Stimulated activated CD8-positive, alpha-beta memory T cell treated with anti-CD3 and anti-CD28 coated beads, Interleukin-7, amount 100 ng/mL, for 24 hours (primary cell): Measurements from ENCODE around the gene OLFM1.

Source experiments
- DNase-seq: peaks from one replicate; pipeline ENCODE4 v3.0.0-alpha.2; 2020; ENCODE audit warnings: low read depth

The OLFM1 gene

GRCh38 chr9:135087489-135087792, at the start of gene OLFM1:
Gene OLFM1, plus strand, starts transcription at chr9:135087668. Its CDS starts 322 bp downstream, at chr9:135087990.
- DNase-seq, result no peak

DNA sequence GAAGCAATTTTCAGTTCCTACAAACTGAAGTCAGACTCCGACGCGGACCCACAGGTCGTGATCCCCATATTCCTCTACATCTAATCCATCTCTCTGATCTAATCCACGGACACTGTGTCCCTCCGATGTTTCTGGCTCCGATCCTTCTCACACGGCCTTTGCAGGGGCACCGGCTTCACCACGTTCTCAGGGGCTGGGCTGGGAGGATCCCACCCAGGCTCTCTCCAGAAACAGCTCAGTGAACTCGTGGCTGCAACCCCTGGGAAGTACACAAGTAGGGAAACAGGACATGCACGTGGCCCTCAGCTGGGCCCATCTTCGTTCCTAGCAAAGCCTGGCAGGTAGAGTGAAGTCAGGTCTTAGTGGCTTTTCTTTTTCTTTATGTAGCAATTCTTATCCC, 49.1 kb upstream of the OLFM1 start:
- no peak for DNase-seq

- DNase-seq, result no peak
Measured at GRCh38 chr9:135038826-135039225, 48.6 kb upstream of the OLFM1 start.

DNA sequence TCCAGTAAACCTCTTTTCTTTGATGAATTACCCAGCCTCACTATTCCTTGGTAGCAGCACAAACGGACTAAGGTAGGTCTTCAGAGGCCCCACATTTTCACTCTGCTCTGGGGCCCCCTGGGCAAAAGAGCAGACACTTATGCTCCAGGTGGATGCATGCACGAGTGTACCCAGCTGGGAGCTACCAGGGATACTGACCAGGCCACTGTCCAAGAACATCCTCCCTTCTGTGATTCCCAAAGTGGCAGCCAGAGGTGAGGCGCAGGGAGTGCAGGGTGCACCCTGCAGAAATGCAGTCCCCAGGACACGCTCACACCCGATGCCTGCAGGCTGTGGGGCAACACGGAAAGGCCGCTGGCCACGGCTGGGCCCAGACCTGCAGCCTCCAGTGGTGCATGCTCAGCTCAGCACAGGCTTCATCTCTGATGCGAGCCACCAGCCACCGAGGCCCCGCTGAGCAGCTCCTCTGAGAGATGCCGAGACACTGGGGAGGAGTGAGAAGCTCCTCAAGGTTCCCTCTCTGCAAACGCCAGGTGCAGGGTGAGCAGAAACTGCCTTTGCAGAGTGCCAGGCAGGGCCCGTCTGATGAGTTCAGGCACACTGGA, 48.1 kb upstream of the OLFM1 start:
- DNase-seq, result no peak

DNA sequence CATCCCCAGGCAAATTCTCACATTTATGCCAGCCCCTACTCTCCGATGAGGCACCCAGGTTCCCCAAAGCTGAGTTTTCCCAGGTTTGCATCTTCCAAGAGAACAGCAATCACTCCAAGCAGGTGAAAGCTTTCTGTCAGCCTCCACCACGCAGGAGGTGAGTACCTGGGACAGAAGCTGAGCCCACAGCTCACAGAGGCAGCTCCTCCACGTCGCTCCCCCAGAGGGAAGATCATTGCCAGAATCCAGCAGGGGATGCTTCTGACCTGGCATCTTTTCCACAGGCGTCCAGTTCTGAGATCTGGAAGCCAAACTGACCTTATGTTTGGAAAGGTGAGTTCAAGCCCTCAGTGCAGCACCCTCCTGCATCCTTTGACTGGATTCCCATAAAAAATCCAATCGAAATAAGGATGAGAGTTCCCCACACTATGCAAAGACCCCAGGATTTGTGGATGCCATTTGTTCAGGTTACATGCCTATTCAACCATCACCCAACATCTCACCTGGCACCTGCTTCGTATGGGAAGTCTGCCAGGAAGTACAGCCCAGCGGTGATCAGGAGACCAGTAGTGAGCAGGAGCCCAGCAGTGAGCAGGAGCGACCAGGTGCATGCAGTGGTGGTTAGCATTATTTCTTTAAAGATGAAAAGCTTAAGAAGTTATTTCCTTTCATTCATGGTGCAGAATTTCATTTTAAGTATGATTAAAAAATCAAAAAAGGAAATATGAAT, 47.4 kb upstream of the OLFM1 start:
- no peak for DNase-seq

GRCh38 chr9:135040892-135041291, 46.6 kb upstream of the OLFM1 start:
- DNase-seq, result no peak

DNA sequence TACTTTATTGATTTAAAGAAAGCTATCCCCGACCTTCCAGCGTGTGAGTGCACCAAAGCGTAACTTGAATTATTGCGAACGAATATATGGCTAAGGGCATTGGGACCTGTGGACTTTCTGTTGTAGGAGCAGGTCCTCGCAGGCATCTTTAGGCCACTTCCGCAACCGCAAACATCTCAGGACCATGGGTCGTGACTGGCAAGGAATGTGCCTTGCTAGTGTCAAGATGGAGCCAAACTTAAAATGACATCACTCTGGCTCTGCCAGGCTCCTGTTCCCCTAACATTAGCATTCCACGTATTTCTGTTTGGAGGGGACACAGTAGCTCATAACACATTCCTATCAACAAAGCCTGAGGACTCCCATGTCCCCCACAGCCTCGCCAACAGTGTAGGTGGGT, 44.1 kb upstream of the OLFM1 start:
- no peak for DNase-seq

DNA sequence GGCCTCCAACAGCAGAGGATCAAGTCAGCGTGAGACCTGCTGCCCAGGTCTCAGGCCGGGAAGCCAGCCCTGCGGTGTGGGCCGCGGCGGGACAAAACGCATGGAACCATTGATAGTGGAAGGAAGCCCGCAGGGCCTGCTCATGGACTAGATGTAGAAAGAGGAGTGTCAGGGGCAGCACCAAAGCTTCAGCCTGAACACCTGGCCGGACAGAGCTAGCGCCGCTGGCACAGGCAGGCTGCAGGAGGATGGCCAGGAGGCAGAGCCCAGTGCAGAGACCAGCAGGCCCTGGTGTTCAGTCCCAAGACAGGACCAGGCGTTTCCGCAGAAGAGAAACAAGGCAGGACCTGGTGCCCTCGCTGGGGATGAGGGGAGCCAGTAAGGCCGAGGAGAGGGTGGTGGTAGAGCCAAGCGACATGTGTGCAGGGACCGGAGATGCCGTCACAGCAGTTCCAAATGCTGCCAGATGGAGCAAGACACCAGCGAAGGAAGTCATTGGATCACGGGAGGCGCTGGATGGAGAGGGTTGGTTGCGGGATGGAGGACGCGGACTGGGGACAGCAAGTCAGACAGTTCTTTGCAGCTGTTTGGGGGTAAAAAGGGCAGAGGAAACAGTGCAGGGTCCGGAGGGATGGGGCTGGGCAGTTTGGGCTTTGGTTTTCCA, 42.1 kb upstream of the OLFM1 start:
- no peak for DNase-seq

- no peak for DNase-seq
Measured at GRCh38 chr9:135045928-135046738, 41.3 kb upstream of the OLFM1 start.

- no peak for DNase-seq
Measured at GRCh38 chr9:135046739-135047350, 40.6 kb upstream of the OLFM1 start.

DNA sequence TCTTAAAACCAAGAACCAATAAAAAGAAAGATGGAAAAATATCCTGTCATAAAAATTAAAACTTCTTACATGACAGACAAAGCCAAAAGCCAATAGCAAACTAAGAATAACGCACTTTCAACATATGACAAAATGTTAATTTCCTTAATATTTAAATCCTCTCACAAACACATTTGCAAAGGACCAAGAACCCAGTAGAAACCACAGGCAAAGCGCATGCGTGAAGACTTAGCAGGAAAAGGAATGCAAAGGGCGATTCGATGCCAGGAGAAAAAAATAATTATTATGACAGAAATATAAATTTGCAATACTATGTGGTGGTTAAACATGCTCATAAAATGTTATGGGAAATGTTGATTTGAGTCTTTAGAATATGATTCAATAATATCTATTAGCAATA, 39.9 kb upstream of the OLFM1 start:
- DNase-seq, result no peak

GRCh38 chr9:135048046-135048757, 39.3 kb upstream of the OLFM1 start:
- DNase-seq, result no peak

GRCh38 chr9:135048758-135049444, 38.6 kb upstream of the OLFM1 start:
- no peak for DNase-seq

- DNase-seq, result no peak
Measured at GRCh38 chr9:135049460-135049859, 38.0 kb upstream of the OLFM1 start.

- DNase-seq, result no peak
Measured at GRCh38 chr9:135050072-135050990, 37.1 kb upstream of the OLFM1 start.

DNA sequence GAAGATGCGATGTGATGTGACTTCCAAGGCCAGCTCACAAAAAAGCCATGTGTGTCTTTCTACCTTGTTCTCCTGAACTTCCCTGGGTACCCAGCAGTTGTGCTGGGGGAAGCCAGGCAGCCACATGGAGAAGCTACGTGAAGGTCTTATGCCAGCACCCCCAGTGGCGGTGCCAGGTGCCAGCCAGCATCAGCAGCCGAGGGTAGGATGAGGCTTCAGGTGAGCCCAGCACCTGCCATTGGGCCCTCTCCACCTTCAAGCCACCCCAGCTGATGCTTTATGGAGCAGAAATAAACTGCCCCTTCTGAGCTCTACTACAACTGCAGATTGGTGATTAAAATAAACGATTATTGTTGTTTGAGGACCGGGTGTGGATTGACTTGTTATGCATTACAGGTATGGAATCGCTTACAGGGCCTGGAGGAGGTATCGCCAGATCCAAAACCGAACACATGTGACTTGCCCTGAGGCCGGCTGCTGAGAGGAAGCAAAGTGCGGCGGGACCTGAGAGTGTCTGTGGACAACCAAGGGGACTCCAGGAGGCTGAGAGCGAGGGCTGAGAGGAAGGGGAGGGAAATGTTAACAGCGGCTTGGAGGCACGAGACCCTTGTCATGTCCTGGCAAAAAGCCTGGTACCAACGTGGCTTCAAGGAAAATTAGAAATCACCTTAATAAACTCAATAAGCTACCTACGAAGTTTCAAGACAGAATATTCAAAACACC, 36.0 kb upstream of the OLFM1 start:
- no peak for DNase-seq

GRCh38 chr9:135053133-135053532, 34.3 kb upstream of the OLFM1 start:
- no peak for DNase-seq

- DNase-seq, result no peak
Measured at GRCh38 chr9:135055181-135055580, 32.3 kb upstream of the OLFM1 start.

- DNase-seq, result no peak
Measured at GRCh38 chr9:135056541-135056940, 30.9 kb upstream of the OLFM1 start.
